Body of pancreas (tissue), 4 donors: ENCODE data around the gene HEPH. TPM values are rescaled to one million over a fixed set of nuclear protein-coding genes. Genes with fewer than 3 reads are reported as not detected.

Experiments used
- ATAC-seq: fragments of 150-250 bp; one replicate; pipeline ENCODE4 v1.9.1; 2016
- DNase-seq, 4 donors: peaks; one replicate each; pipeline ENCODE4 v3.0.0-alpha.2; 2019
- H3K27ac ChIP-seq, 4 donors: fragments of 200-600 bp; sonication (generic); 1 replicate in 3 of 4; 2 replicates in 1 of 4; pipeline versions ENCODE4 v1.5.1 to v1.6.1; 2016 to 2019; ENCODE audit warnings: mild to moderate bottlenecking in 1 of 4, mixed read lengths in 1 of 4, moderate library complexity in 1 of 4
- H3K27me3 ChIP-seq, 2 donors: fragments of 200-600 bp; sonication (generic); one replicate each; pipeline ENCODE4 v1.6.0; 2016; ENCODE audit warnings: mild to moderate bottlenecking in 1 of 2
- H3K36me3 ChIP-seq, 2 donors: fragments of 200-600 bp; sonication (generic); replicated peaks in 1 of 2; 2 replicates each; pipeline ENCODE4 v1.5.1; 2016; ENCODE audit warnings: low read depth in 2 of 2; ENCODE audit not compliant: insufficient read depth in 1 of 2
- H3K4me1 ChIP-seq: fragments of 200-600 bp; sonication (generic); one replicate; pipeline ENCODE4 v1.6.0; 2016
- H3K4me3 ChIP-seq, 2 donors: fragments of 200-600 bp; sonication (generic); 1 replicate in 1 of 2; 2 replicates in 1 of 2; pipeline ENCODE4 v1.5.1; 2016 to 2019
- H3K9me3 ChIP-seq, 3 donors: fragments of 200-600 bp; sonication (generic); 1 replicate in 2 of 3; 2 replicates in 1 of 3; pipeline ENCODE4 v1.5.1; 2016
- CTCF ChIP-seq, 7 experiments: fragments of 450-650 bp in 4 of 7; fragments of 200-600 bp in 3 of 7; sonication (generic) in 3 of 7; IDR thresholded peaks; one replicate each; pipeline ENCODE4 v1.5.1; 2016 to 2019; ENCODE audit warnings: antibody characterized with exemption in 7 of 7
- POLR2A ChIP-seq, 3 donors: fragments of 450-650 bp; IDR thresholded peaks; one replicate each; pipeline ENCODE4 v1.6.1; 2016; ENCODE audit warnings: antibody characterized with exemption in 3 of 3, mild to moderate bottlenecking in 2 of 3
- WGBS, 2 donors: methylation state at CpG; one replicate each; pipeline ENCODE4 v1.1.5; 2017; 5-methylcytosine and 5-hydroxymethylcytosine counted together
- intact Hi-C: fragments of 100-400 bp; cut with DNase I; formaldehyde crosslinking; loops from one replicate; pipeline ENCODE4 v1.15.1; 2023
- total RNA-seq, 2 donors: library from RNA; depleted of rRNA; stranded (reverse); fragments of >200 nt; gene quantifications; one replicate each; pipeline ENCODE4 v1.1.0, GENCODE V29; 2016

HEPH gene
- total RNA-seq, 2 donors from 2014 or later, result 2.3 to 4.2 TPM

- intact Hi-C loops, result no loop called here
- ATAC-seq, result no peak
Observed at GRCh38 chrX:66142351-66142750, 21.7 kb upstream of the HEPH start.

GRCh38 chrX:66144258-66144657 is 19.8 kb upstream of the HEPH start:
- Histone ChIP-seq H3K36me3 (no peaks in the 10 kb centered on the region), H3K9me3 (no peaks in the 10 kb centered on the region), H3K27me3 (no peaks in the 10 kb centered on the region), H3K4me1 (no peaks in the 10 kb centered on the region), H3K4me3 (no peak overlapping the region), H3K27ac (no peak overlapping the region)
- intact Hi-C loops, result no loop called here
- no peak for TF ChIP-seq CTCF (IDR thresholded peaks at IDR 0.05)
- no peak for TF ChIP-seq POLR2A (IDR thresholded peaks at IDR 0.05)
- ATAC-seq (no peak), DNase-seq (no peak)
- WGBS, 2 donors, result 50 to 59% methylated on average over 2 of the region's 2 CpGs

More at GRCh38 chrX:66142351-66142750, 21.7 kb upstream of the HEPH start:
- no peak overlapping the region for H3K27ac ChIP-seq
- no peaks in the 10 kb centered on the region for H3K9me3 ChIP-seq
- no peaks in the 10 kb centered on the region for H3K36me3 ChIP-seq
- TF ChIP-seq POLR2A (IDR thresholded peaks at IDR 0.05), result no peak
- TF ChIP-seq CTCF (IDR thresholded peaks at IDR 0.05), result no peak
- H3K4me1 ChIP-seq, result no peaks in the 10 kb centered on the region
- WGBS, 2 donors, result 56% methylated on average over 1 of the region's 1 CpG; no CpG with 5 or more reads in 1 of the 2 donors
- no peak overlapping the region for H3K4me3 ChIP-seq
- DNase-seq, result no peak
- H3K27me3 ChIP-seq, result no peaks in the 10 kb centered on the region

GRCh38 chrX:66149519-66149918 is 14.5 kb upstream of the HEPH start:
- no peak overlapping the region for H3K4me3 ChIP-seq
- WGBS, 2 donors, result 56 to 86% methylated on average over 1 of the region's 1 CpG
- no peak overlapping the region for H3K27ac ChIP-seq
- TF ChIP-seq CTCF (IDR thresholded peaks at IDR 0.05) (no peak), POLR2A (IDR thresholded peaks at IDR 0.05) (no peak)
- no peaks in the 10 kb centered on the region for H3K27me3 ChIP-seq
- H3K9me3 ChIP-seq, result no peaks in the 10 kb centered on the region
- DNase-seq (no peak), ATAC-seq (no peak)
- intact Hi-C loops, result no loop called here
- H3K4me1 ChIP-seq, result no peaks in the 10 kb centered on the region
- no peaks in the 10 kb centered on the region for H3K36me3 ChIP-seq

- TF ChIP-seq CTCF (IDR thresholded peaks at IDR 0.05), result no peak
- TF ChIP-seq POLR2A (IDR thresholded peaks at IDR 0.05), result no peak
- H3K36me3 ChIP-seq, result no peaks in the 10 kb centered on the region
- DNase-seq (no peak), ATAC-seq (no peak)
- no peaks in the 10 kb centered on the region for H3K4me1 ChIP-seq
- H3K9me3 ChIP-seq, result no peaks in the 10 kb centered on the region
- H3K4me3 ChIP-seq, result no peak overlapping the region
- no peak overlapping the region for H3K27ac ChIP-seq
- H3K27me3 ChIP-seq, result no peaks in the 10 kb centered on the region
- intact Hi-C loops, result no loop called here
Observed at GRCh38 chrX:66150163-66150562, 13.9 kb upstream of the HEPH start.

- ATAC-seq (no peak), DNase-seq (no peak)
- no peaks in the 10 kb centered on the region for H3K9me3 ChIP-seq
- WGBS, 2 donors, result 60 to 70% methylated on average over 1 to 2 of the region's 2 CpGs
- H3K27me3 ChIP-seq, result no peaks in the 10 kb centered on the region
- intact Hi-C loops, result no loop called here
- TF ChIP-seq CTCF (IDR thresholded peaks at IDR 0.05) (no peak), POLR2A (IDR thresholded peaks at IDR 0.05) (no peak)
- no peaks in the 10 kb centered on the region for H3K36me3 ChIP-seq
- no peak overlapping the region for H3K4me3 ChIP-seq
- H3K4me1 ChIP-seq, result no peaks in the 10 kb centered on the region
- no peak overlapping the region for H3K27ac ChIP-seq
Observed at GRCh38 chrX:66162331-66162822, 1.7 kb upstream of the HEPH start.
